ENCODE data around the gene PRR14. TPM values are rescaled to one million over a fixed set of nuclear protein-coding genes. Genes with fewer than 3 reads are reported as not detected.
"Not testable (repeated sequence)": the region's sequence is repeated elsewhere in the genome, so short reads cannot be mapped to it uniquely, and the experiment has no call there.

PRR14 gene
- total RNA-seq, 1 donor from 2014 or later: 43.7 TPM

- TF ChIP-seq, protein P1, sequence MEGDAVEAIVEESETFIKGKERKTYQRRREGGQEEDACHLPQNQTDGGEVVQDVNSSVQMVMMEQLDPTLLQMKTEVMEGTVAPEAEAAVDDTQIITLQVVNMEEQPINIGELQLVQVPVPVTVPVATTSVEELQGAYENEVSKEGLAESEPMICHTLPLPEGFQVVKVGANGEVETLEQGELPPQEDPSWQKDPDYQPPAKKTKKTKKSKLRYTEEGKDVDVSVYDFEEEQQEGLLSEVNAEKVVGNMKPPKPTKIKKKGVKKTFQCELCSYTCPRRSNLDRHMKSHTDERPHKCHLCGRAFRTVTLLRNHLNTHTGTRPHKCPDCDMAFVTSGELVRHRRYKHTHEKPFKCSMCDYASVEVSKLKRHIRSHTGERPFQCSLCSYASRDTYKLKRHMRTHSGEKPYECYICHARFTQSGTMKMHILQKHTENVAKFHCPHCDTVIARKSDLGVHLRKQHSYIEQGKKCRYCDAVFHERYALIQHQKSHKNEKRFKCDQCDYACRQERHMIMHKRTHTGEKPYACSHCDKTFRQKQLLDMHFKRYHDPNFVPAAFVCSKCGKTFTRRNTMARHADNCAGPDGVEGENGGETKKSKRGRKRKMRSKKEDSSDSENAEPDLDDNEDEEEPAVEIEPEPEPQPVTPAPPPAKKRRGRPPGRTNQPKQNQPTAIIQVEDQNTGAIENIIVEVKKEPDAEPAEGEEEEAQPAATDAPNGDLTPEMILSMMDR (IDR thresholded peaks at IDR 0.05; ENCODE audit: unreplicated experiment): no peak
- Mint-ChIP-seq H3K27me3 (ENCODE audit: low read depth) (no peaks in the 10 kb centered on the region), H3K9me3 (no peaks in the 10 kb centered on the region), H3K36me3 (peaks cover 14% of the 10 kb centered on the region), H3K4me3 (peak overlapping the region; percentile 98), H3K4me1 (peaks cover 20% of the 10 kb centered on the region), H3K27ac (peak overlapping the region; percentile 99)
- DNase-seq (ENCODE audit: low spot score in 2 of 2, unreplicated experiment in 2 of 2): no peak
Observed at GRCh38 chr16:30699615-30700099, 48.9 kb downstream of the PRR14 start.

DNA sequence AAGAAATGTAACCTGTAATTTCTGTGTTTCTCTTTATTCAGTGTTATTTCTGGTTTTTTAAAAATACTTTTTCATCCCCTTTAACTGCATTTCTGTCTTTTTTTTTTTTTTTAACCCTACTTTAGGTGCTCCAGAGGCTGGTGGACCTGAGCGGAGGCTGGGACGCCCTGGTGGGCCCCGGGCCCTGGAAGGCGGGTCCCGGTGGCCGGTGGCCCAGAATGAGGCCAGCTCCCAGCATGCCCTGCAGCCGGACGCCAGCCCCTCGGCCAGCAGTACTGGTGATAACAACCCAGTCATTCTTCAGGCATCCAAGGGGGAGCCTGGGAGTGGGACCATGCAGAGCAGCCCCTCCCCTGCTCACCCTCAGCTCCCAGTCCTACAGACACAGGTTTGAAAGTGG is 49.7 kb downstream of the PRR14 start:
- Mint-ChIP-seq H3K27me3 (ENCODE audit: low read depth) (no peaks in the 10 kb centered on the region), H3K27ac (peak overlapping the region; percentile 67), H3K9me3 (no peaks in the 10 kb centered on the region), H3K4me1 (peaks cover 20% of the 10 kb centered on the region), H3K36me3 (peaks cover 14% of the 10 kb centered on the region), H3K4me3 (peak overlapping the region; percentile 98)
- DNase-seq (ENCODE audit: low spot score in 2 of 2, unreplicated experiment in 2 of 2): no peak
- TF ChIP-seq, protein P1 (IDR thresholded peaks at IDR 0.05; ENCODE audit: unreplicated experiment): no peak

GRCh38 chr16:30700971-30701370 is 50.2 kb downstream of the PRR14 start:
- DNase-seq (ENCODE audit: low spot score in 2 of 2, unreplicated experiment in 2 of 2): no peak
- Mint-ChIP-seq H3K27me3 (ENCODE audit: low read depth) (no peaks in the 10 kb centered on the region), H3K4me3 (peak overlapping the region; percentile 30), H3K27ac (peak overlapping the region; percentile 67), H3K4me1 (peaks cover 20% of the 10 kb centered on the region), H3K36me3 (peaks cover 16% of the 10 kb centered on the region), H3K9me3 (no peaks in the 10 kb centered on the region)
- TF ChIP-seq, protein P1 (IDR thresholded peaks at IDR 0.05; ENCODE audit: unreplicated experiment): no peak

DNA sequence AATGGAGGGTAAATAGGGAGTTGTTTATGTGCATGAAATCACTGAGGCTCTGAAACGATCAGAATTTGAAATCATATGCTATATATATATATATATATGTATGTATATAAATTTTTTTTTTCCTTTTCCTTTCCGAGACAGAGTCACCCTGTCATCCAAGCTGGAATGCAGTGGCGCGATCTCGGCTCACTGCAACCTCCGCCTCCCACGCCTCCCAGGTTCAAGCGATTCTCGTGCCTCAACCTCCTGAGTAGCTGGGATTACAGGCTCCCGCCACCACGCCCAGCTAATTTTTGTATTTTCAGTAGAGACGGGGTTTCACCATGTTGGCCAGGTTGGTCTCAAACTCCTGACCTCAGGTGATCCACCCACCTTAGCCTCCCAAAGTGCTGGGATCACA is 52.3 kb downstream of the PRR14 start:
- not testable (repeated sequence) for H3K4me3 Mint-ChIP-seq; DNase-seq (ENCODE audit: low spot score in 2 of 2, unreplicated experiment in 2 of 2); H3K27me3 Mint-ChIP-seq (ENCODE audit: low read depth)

DNA sequence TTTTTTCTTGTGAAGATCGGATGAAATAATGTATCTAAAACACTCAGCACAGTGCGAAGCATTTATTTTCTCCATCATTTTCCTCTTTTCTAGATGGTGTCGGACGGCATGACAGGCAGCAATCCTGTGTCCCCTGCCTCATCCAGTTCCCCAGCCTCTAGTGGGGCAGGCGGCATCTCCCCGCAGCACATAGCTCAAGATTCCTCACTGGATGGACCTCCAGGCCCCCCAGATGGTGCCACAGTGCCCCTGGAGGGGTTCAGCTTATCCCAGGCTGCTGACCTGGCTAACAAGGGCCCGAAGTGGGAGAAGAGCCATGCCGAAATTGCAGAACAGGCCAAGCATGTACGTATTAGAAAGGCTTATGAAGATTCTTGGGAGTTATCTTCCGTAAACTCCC is 53.2 kb downstream of the PRR14 start:
- Mint-ChIP-seq H3K9me3 (no peaks in the 10 kb centered on the region), H3K4me1 (peaks cover 14% of the 10 kb centered on the region), H3K36me3 (peaks cover 33% of the 10 kb centered on the region), H3K4me3 (no peak overlapping the region), H3K27ac (no peak overlapping the region), H3K27me3 (ENCODE audit: low read depth) (no peaks in the 10 kb centered on the region)
- no peak for DNase-seq (ENCODE audit: low spot score in 2 of 2, unreplicated experiment in 2 of 2)
- TF ChIP-seq, protein P1 (IDR thresholded peaks at IDR 0.05; ENCODE audit: unreplicated experiment): no peak

More for the DNA sequence above, 52.3 kb downstream of the PRR14 start:
- peaks cover 14% of the 10 kb centered on the region for H3K4me1 Mint-ChIP-seq
- peaks cover 33% of the 10 kb centered on the region for H3K36me3 Mint-ChIP-seq
- not testable (repeated sequence) for H3K27ac Mint-ChIP-seq, H3K9me3 Mint-ChIP-seq

Other genes with a start within 250 kb of the PRR14 start
- gene ZNF771, start 243.4 kb upstream of the PRR14 start, total RNA-seq: 10.7 to 12.6 TPM (median 11.8 TPM) in 3 replicates
- gene DCTPP1, start 220.9 kb upstream of the PRR14 start, total RNA-seq: 31.8 to 35.4 TPM (median 33.1 TPM) in 3 replicates
- 27.3 to 29.5 TPM (median 29.3 TPM) in 3 replicates for gene SEPHS2, start 205.1 kb upstream of the PRR14 start, total RNA-seq
- gene ITGAL, start 178.2 kb upstream of the PRR14 start, total RNA-seq: 0.45 TPM in 1 of 3 replicates, not detected in the others
- gene ZNF768, start 124.4 kb upstream of the PRR14 start, total RNA-seq: 41.2 to 42.2 TPM (median 41.9 TPM) in 3 replicates
- gene ZNF747, start 116.1 kb upstream of the PRR14 start, total RNA-seq: 12.4 to 16.4 TPM (median 15.2 TPM) in 3 replicates
- gene ZNF764, start 92.6 kb upstream of the PRR14 start, total RNA-seq: 16.5 to 18.2 TPM (median 17.0 TPM) in 3 replicates
- gene ZNF688, start 79.2 kb upstream of the PRR14 start, total RNA-seq: 10.1 to 12.0 TPM (median 11.3 TPM) in 3 replicates
- gene ZNF785, start 65.3 kb upstream of the PRR14 start, total RNA-seq: 28.0 to 31.9 TPM (median 29.0 TPM) in 3 replicates
- 12.1 to 13.7 TPM (median 12.4 TPM) in 3 replicates for gene ZNF689, start 40.6 kb upstream of the PRR14 start, total RNA-seq
- gene FBRS, start 7.5 kb downstream of the PRR14 start, total RNA-seq: 93.0 to 98.4 TPM (median 97.5 TPM) in 3 replicates
- 74.2 to 79.7 TPM (median 74.8 TPM) in 3 replicates for gene SRCAP, start 48.2 kb downstream of the PRR14 start, total RNA-seq
- 44.6 to 53.2 TPM (median 46.4 TPM) in 3 replicates for gene PHKG2, start 97.5 kb downstream of the PRR14 start, total RNA-seq
- 6.0 to 7.4 TPM (median 6.3 TPM) in 3 replicates for gene CFAP119, start 111.1 kb downstream of the PRR14 start, total RNA-seq
- gene RNF40, start 111.4 kb downstream of the PRR14 start, total RNA-seq: 124 to 130 TPM (median 126 TPM) in 3 replicates
- gene ZNF629, start 136.2 kb downstream of the PRR14 start, total RNA-seq: 40.8 to 41.6 TPM (median 41.4 TPM) in 3 replicates
- 43.6 to 44.8 TPM (median 43.9 TPM) in 3 replicates for gene BCL7C, start 243.1 kb downstream of the PRR14 start, total RNA-seq
- gene CTF1, start 245.7 kb downstream of the PRR14 start, total RNA-seq: 9.1 to 11.5 TPM (median 10.3 TPM) in 3 replicates

Data from mesothelial cell of epicardium (in vitro differentiated cells).